ENCODE data around the gene ARHGEF12.

Gene ARHGEF12

DNA sequence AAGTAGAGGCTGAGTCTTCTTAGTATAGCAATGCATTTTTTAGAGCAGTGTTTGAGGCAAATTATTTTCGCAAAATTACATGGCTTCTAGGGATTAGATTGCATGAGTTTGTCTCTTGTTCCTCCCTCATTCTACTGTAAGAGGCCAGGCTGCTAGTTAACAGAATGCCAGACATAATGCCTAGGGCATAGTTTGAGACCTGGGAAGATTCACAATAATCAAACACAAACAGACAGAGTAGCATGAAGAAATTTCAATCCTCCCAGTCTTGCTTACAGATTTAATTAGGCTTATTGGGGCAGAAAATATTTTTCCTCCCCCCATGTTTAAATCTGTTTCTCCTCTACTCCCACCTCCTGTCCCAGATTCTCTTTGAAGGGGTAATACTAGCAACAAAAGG lies 48.3 kb downstream of the ARHGEF12 start:
- DNase-seq (ENCODE audit: low read depth in 2 of 3, low spot score in 2 of 3) = no peak

- no peak for DNase-seq (ENCODE audit: low read depth in 2 of 3, low spot score in 2 of 3)
Observed at GRCh38 chr11:120385110-120385509, 48.9 kb downstream of the ARHGEF12 start.

GRCh38 chr11:120385655-120386054 lies 49.4 kb downstream of the ARHGEF12 start:
- DNase-seq (ENCODE audit: low read depth in 2 of 3, low spot score in 2 of 3) = no peak

DNA sequence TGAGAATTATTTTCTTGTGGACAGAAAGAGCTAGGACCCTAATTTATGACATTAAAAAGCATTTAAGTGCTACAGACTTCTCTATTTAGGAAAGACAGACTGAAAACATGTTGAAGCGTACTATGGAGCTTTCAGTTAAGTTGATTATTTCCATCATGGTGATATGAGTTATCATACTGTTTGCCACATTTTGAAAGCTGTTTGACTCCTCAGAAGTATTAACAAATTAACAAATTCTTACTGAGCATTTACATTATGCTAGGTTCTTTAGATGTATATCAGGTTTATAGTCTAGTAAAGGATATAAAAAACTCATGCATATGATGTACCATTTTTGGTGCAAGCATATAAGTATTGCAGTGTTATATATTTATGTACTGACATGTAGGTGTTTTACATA lies 50.1 kb downstream of the ARHGEF12 start:
- DNase-seq (ENCODE audit: low read depth in 2 of 3, low spot score in 2 of 3) = no peak

DNA sequence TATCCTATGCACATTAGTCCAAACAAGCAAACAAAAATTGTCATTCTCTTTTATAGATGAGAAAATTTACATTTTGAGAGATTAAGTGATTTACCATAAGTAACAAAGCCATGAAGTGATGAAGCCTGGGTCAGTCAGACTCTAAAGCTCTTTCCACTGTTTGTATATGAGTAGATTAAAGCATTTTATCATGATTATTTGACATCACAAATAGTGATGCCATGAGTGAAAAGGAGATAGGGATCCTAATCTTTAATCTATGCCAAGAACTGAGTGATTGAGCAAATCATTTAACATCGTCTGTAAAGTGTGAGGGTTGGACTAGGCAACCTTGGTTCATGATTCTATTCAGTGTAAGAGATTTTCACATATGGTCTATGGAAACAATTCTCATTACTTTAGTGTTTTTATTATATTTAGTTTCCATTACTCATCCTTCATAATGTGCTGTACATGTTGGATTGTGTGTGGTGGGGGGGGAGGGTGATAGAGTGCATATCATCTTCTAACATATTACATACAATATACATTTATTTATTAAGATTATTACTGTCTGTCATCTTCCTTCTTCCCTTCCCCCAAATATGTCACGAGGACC lies 50.7 kb downstream of the ARHGEF12 start:
- no peak for DNase-seq (ENCODE audit: low read depth in 2 of 3, low spot score in 2 of 3)

DNA sequence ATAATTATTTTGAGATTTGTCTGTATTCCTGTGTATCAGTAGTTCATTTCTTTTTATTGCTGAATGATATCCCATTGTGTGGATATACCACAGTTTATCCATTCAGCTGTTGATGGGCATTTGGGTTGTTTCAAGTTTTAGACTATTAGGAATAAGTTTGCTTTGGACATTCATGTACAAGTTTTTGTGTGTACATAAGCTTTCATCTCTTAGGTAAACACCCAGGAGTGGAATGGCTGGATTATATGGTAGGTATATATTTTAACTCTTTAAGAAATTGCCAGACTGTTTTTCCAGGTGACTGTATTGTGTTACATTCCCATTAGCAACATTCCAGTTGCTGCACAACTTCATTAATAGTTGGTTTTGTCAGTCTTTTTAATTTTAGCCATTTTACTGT lies 52.0 kb downstream of the ARHGEF12 start:
- DNase-seq (ENCODE audit: low read depth in 2 of 3, low spot score in 2 of 3) = no peak

DNA sequence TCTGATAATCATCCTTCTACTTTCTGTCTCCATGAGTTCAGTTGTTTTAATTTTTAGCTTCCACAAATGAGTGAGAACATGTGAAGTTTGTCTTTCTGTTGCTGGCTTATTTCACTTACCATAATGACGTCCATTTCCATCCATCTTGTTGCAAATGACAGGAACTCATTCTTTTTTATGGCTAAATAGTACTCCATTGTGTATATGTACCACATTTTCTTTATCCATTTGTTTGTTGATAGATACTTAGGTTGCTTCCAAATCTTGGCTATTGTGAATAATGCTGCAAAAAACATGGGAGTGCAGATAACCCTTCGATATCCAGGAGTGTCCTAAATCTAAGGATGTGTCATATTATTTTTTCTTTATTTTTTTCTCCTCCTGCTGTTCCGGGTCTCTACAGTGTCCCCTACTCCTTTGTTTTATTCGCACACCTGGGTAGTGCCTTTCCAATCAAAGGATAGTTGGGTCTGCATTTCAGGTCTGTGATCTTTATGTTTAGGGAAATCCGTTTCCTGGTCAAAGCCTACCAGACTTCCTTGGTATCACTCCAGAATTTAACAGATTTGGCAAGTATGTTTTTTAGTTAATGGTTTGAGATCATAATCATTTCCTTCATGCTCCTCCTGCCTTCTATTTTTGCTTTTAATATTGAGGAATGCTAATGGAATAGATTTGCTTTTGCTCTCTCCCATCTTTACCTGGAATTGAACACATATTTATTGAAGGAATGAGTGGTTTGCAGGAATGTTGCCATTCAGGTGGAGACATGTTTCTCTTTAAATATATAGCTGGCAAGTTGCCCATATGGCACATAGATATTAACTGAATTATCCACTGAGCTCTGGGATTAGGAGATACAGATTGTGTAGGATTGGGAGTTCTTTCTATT lies 53.7 kb downstream of the ARHGEF12 start:
- DNase-seq (ENCODE audit: low read depth in 2 of 3, low spot score in 2 of 3) = no peak

DNA sequence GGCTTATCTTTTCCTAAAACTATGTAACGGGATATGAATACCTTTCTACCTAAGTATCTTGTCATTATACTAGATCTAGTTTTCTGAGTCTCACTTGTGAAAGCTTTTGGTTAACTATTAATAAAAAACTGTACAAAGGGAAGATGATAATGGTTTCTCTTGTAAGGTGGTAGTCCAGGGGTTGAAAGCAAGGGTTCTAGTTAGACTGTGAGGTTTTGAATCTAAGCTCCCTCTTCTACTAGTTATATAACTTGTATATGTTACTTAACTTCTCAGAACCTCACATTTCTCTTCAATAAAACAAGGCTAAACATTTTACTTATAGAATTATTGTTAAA lies 54.3 kb downstream of the ARHGEF12 start:
- DNase-seq (ENCODE audit: low read depth in 2 of 3, low spot score in 2 of 3) = no peak

DNA sequence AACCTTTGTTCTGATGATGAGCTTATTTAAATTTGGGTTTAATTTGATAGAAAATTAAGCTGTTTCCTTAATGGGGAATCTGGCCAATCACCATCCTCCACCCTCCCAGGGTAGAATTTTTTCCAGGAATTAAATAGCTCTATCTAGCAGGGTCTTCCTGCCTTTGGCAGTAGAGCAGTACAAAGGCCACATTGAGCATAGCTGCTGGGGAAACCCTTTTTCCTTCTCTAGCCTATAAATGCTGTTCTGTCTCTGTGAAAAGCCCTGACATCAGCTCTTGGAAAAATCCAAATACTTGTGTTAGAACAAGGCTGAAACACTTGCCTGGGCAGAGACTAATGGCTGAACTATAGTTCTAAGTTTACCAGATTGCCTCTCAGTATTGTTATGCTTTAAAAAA lies 55.1 kb downstream of the ARHGEF12 start:
- no peak for DNase-seq (ENCODE audit: low read depth in 2 of 3, low spot score in 2 of 3)

DNA sequence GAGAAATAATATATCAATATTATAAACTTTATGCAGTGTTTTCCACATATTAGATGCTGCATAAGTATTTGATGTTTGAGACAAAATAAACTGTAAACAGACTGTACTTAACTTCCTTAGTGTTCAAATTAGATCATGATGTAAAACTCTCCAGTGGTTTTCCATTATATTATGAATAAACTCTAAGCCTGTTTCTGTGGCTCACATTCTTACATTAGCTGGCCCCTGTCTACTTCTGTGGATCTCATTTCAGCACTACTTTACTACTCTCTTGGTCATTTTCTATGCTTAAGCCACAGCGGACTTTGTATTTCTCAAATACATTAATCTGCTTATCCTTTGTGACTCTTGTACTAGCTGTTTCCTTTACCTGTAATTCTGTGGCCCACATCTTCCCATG lies 55.6 kb downstream of the ARHGEF12 start:
- no peak for DNase-seq (ENCODE audit: low read depth in 2 of 3, low spot score in 2 of 3)

- DNase-seq (ENCODE audit: low read depth in 2 of 3, low spot score in 2 of 3) = no peak
Observed at GRCh38 chr11:120392314-120392713, 56.1 kb downstream of the ARHGEF12 start.

DNA sequence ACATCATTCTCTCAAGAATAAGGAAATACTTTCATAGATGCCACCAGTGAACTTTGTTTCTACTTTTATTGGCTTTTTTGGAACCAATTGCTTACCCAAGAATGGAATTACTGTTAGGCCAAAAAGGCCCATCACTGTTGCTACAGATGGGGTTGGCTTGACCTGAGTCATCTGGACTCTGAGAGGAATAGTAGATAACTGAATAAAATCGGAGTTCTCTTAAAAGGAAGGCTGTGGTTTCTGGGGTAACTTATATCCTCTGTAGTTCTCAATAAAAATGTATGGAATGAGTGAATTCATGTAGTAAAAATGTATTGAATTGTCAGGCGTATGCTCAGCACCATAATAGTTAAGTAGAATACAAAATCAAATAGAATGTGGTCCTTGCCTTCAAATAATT lies 56.6 kb downstream of the ARHGEF12 start:
- DNase-seq (ENCODE audit: low read depth in 2 of 3, low spot score in 2 of 3) = no peak

GRCh38 chr11:120394119-120394518 lies 57.9 kb downstream of the ARHGEF12 start:
- DNase-seq (ENCODE audit: low read depth in 2 of 3, low spot score in 2 of 3) = no peak

GRCh38 chr11:120395778-120396177 lies 59.6 kb downstream of the ARHGEF12 start:
- no peak for DNase-seq (ENCODE audit: low read depth in 2 of 3, low spot score in 2 of 3)

- DNase-seq (ENCODE audit: low read depth in 2 of 3, low spot score in 2 of 3) = no peak
Observed at GRCh38 chr11:120398132-120398531, 61.9 kb downstream of the ARHGEF12 start.

DNA sequence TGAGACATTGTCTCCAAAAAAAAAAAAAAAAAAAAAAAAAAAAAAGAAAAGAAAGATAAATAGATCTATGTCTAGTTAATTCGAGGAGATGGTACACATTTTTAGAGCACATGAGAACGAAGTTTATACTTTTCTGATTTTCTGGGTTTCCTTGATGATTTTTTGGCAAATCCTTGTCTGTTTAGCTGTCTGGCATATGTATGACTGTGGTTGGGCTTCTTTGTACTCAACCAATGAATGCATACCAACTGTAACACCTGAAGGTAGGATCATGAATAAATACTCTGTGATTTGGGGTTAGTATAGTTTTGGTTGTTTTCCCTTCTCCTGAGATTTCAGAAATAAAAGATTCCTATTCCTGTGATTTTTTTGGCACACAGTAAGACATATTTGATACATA lies 63.1 kb downstream of the ARHGEF12 start:
- DNase-seq (ENCODE audit: low read depth in 2 of 3, low spot score in 2 of 3) = no peak

GRCh38 chr11:120400564-120401364 lies 64.6 kb downstream of the ARHGEF12 start:
- no peak for DNase-seq (ENCODE audit: low read depth in 2 of 3, low spot score in 2 of 3)

DNA sequence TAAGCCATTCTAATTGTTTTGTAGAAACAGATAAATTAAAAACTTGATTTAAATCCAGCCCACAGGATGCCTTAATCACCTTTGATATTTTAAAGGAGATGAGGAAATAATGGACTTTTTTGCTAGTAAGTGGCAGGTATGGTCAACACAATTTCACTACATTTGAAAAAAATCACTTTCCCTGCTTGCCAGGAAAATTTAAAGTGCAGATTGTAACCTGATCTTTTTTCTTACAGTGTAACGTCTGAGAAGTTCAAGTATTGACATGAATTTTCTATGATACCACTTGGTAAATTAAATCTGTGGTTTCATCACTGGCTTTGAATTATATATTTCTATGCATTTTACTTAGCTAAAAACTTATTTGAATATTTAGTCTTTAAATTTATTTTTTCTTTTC lies 65.3 kb downstream of the ARHGEF12 start:
- no peak for DNase-seq (ENCODE audit: low read depth in 2 of 3, low spot score in 2 of 3)

- no peak for DNase-seq (ENCODE audit: low read depth in 2 of 3, low spot score in 2 of 3)
Observed at GRCh38 chr11:120403966-120404365, 67.8 kb downstream of the ARHGEF12 start.

- no peak for DNase-seq (ENCODE audit: low read depth in 2 of 3, low spot score in 2 of 3)
Observed at GRCh38 chr11:120404495-120404894, 68.3 kb downstream of the ARHGEF12 start.

DNA sequence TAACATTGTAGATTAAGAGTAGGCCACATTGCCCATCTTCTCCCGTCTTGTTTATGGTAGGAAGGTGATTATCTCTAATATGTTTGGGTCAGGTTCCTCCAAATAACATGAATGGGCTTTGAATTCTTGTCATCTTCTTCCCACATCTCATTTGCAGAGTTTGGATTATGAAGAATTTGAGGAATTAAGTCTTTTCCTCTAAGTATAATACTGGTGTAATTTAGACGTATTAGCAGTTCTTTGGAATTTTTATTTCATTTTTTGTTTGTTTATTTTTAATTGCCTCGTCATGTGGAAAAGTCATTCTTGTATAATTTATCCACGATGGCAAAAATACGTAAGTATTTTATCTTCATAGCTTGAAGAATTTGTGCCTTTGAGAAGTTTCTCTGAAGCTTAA lies 73.4 kb downstream of the ARHGEF12 start:
- DNase-seq (ENCODE audit: low read depth in 2 of 3, low spot score in 2 of 3) = no peak

Measured in activated CD8-positive, alpha-beta memory T cell treated with anti-CD3 and anti-CD28 coated beads for 48 hours (primary cell).